ENCODE results near the gene ST6GALNAC4.

Gene ST6GALNAC4

GRCh38 chr9:127916720-127917581 is at the start of gene ST6GALNAC4:
ST6GALNAC4 (minus strand) TSS chr9:127917041; CDS start chr9:127916419, 622 bp downstream.
- peak; percentile 94 for DNase-seq (ENCODE audit: low read depth)

GRCh38 chr9:127965953-127966352 is 49.1 kb upstream of the ST6GALNAC4 start:
- DNase-seq (ENCODE audit: low read depth), result no peak

- no peak for DNase-seq (ENCODE audit: low read depth)
Measured at GRCh38 chr9:127963359-127964064, 46.7 kb upstream of the ST6GALNAC4 start.

GRCh38 chr9:127963041-127963358 is 46.2 kb upstream of the ST6GALNAC4 start:
- no peak for DNase-seq (ENCODE audit: low read depth)

- DNase-seq (ENCODE audit: low read depth), result no peak
Measured at GRCh38 chr9:127962278-127962677, 45.4 kb upstream of the ST6GALNAC4 start.

GRCh38 chr9:127961613-127962155 is 44.8 kb upstream of the ST6GALNAC4 start:
- DNase-seq (ENCODE audit: low read depth), result no peak

- no peak for DNase-seq (ENCODE audit: low read depth)
Measured at GRCh38 chr9:127961155-127961490, 44.3 kb upstream of the ST6GALNAC4 start.

GRCh38 chr9:127960410-127961154 is 43.7 kb upstream of the ST6GALNAC4 start:
- no peak for DNase-seq (ENCODE audit: low read depth)

- DNase-seq (ENCODE audit: low read depth), result no peak
Measured at GRCh38 chr9:127959841-127960409, 43.1 kb upstream of the ST6GALNAC4 start.

GRCh38 chr9:127959398-127959797 is 42.6 kb upstream of the ST6GALNAC4 start:
- DNase-seq (ENCODE audit: low read depth), result no peak

- no peak for DNase-seq (ENCODE audit: low read depth)
Measured at GRCh38 chr9:127958728-127959127, 41.9 kb upstream of the ST6GALNAC4 start.

- DNase-seq (ENCODE audit: low read depth), result peak; percentile 72
Measured at GRCh38 chr9:127955294-127956015, 38.6 kb upstream of the ST6GALNAC4 start.

GRCh38 chr9:127954831-127955293 is 38.0 kb upstream of the ST6GALNAC4 start:
- no peak for DNase-seq (ENCODE audit: low read depth)

GRCh38 chr9:127953768-127954505 is 37.1 kb upstream of the ST6GALNAC4 start:
- no peak for DNase-seq (ENCODE audit: low read depth)

- DNase-seq (ENCODE audit: low read depth), result no peak
Measured at GRCh38 chr9:127953154-127953553, 36.3 kb upstream of the ST6GALNAC4 start.

GRCh38 chr9:127950513-127951289 is 33.9 kb upstream of the ST6GALNAC4 start:
- no peak for DNase-seq (ENCODE audit: low read depth)

- DNase-seq (ENCODE audit: low read depth), result no peak
Measured at GRCh38 chr9:127949827-127950512, 33.1 kb upstream of the ST6GALNAC4 start.

GRCh38 chr9:127947841-127948710 is 31.2 kb upstream of the ST6GALNAC4 start:
- DNase-seq (ENCODE audit: low read depth), result no peak
